Measurements from ENCODE around the gene CKMT2. TPM values are rescaled to one million over a fixed set of nuclear protein-coding genes. Genes with fewer than 3 reads are reported as not detected.

CKMT2 gene
- total and polyA plus RNA-seq, 2 of the 8 experiments (the other 6 are each of a cell fraction or from before 2014, with no cell fraction given), result 2.4 to 5.0 TPM

DNA sequence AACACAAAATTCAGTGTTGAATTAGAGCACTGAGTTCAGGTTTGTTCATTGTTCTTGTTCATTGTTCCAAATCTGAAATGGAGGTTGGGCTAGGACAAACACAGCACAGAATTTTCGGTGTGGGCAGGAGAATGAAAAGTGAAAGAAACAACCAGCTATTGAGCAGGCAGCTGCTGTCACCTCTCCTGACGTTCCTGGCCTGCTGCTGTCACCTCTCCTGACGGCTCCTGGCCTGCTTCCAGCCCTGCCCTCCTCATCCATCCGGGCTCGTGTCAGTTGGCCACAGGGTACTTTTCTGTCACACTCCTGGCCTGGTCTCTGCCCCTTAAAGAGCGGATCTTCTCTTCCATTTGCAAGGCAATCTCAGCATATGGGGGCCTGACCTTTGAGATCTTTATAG lies 45.2 kb upstream of the CKMT2 start (continued):
- TF ChIP-seq TCF12 (IDR thresholded peaks at IDR 0.05; ENCODE audit: low read depth, low read length) (no peak), CHD1 (IDR thresholded peaks at IDR 0.05; ENCODE audit: low read depth, low read length) (no peak), BRCA1 (IDR thresholded peaks at IDR 0.05; ENCODE audit: low read depth, low read length) (no peak), ATF2 (IDR thresholded peaks at IDR 0.05; ENCODE audit: low read length) (no peak)

Measured in H1 (cell line).